Stimulated activated CD8-positive, alpha-beta memory T cell treated with anti-CD3 and anti-CD28 coated beads, Interleukin-4, amount 100 ng/mL, for 1 hour (primary cell): Measurements from ENCODE around the gene MTMR3.

ENCODE experiments used
- DNase-seq, 2 donors: peaks; one replicate each; pipeline ENCODE4 v3.0.0-alpha.2; 2020; ENCODE audit warnings: low read depth in 2 of 2, low spot score in 1 of 2

Gene MTMR3

DNA sequence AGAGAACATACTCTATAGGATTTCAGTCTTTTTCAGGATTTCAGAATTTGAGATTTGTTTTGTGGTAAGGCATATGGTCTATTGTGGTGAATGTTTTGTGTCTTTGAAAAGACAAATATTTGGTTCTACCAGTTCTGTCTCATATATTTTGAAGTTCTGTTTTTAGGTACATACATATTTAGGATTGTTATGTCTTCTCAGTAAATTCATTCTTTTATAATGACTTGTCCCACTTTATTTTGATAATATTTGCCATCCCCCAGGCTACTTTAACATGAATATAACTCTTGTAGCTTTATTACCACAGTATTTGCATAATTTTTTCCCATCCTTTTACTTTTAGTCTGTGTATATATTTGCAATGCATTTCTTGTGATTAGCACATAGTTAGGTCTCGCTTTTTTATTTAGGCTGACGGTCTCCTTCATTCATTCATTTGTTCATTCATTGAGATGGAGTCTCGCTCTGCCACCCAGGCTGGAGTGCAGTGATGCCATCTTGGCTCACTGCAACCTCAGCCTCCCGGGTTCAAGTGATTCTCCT is 32.1 kb downstream of the MTMR3 start:
- DNase-seq = no peak

DNA sequence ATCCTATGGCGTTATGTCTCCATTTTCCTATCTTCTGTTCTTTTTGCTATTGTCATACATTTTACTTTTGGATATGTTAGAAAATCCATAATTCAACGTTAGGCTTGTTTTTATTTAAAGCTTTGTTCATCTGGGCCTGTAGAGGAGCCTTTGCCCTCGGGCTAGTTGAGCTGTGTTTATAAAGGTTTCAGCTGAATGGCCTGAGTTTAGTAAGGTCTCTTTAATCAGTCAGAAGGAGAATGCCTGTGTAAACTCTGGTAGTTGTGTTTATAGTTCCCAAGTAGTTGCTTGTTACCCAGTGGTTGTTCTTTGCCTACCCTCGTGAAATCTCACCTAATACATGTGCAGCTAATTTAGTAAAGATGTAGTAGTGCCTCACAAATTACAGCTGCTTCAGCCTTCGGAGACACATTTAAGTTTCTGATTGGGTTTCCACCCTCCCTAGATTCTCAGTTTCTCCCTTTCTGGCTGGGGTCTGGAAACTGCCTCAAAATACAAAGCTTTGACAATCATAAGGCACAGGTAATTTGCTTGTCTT is 33.1 kb downstream of the MTMR3 start:
- no peak for DNase-seq

DNA sequence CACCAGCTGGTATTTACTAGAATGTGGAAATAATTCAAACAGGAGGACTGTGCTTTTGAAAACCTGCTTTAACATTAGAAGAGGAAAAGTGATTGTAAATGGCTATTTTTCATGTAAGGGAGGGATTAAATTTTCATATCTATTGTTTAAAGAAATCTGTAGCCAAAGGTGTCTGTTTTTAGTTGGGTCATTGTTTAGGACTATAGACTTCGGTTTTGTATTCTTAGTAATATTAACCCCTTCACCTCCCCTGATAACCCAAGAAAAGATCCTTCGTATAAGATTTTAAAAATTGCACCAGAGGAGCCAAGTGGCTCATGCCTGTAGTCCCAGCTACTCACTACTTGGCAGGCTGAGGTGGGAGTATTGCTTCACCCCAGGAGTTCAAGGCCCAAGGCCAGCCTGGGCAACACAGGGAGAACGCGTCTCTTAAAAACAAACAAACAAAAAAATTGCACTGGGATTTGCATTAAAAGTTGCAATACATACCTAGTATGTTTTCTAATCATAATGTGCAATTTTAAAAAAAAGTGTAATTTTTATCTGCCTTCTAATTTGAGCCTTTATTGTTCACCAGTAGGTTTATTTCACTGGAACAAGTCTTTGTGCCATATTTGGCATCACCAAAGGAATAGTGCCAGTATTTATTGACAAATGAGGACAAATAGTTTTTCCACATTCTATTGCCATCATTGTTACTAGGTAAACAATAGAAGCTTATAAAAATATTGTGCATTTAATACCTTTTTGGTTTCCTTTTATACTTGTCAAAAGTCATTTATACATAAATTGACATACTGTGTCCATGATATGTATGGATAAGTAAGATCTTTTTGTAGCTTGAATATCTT is 34.3 kb downstream of the MTMR3 start:
- DNase-seq = no peak

DNA sequence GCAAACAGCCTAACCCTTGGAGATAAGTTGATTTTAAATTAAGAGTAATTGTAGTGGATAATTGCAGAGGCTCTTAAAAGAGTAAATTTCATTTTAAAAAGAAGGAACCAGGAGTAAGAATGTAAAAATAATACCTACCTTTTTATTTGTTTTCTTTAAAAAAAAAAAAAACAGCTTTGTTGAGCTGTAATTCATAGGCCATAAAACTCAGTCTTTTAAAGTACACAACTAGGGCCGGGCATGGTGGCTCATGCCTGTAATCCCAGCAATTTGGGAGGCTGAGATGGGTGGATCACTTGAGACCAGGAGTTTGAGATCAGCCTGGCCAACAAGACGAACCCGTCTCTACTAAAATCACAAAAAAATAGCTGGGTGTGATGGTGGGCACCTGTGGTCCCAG is 42.4 kb downstream of the MTMR3 start:
- no peak for DNase-seq

DNA sequence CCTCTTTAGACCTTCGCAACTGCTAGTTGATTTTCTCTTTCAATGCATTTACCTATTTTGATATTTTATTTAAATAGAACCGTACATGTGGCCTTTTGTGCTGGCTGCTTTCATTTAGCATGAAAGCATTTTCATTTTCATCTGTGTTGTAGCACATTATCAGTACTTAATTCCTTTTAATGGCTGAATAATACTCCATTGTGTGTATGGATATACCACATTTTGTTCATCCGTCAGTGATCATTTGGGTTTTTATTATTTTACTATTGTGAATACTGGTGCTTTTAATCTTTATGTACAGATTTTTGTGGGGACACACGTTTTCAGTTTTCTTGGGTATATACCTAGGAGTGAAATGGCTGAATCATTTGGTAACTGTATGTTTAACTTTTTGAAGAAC is 43.1 kb downstream of the MTMR3 start:
- no peak for DNase-seq

DNA sequence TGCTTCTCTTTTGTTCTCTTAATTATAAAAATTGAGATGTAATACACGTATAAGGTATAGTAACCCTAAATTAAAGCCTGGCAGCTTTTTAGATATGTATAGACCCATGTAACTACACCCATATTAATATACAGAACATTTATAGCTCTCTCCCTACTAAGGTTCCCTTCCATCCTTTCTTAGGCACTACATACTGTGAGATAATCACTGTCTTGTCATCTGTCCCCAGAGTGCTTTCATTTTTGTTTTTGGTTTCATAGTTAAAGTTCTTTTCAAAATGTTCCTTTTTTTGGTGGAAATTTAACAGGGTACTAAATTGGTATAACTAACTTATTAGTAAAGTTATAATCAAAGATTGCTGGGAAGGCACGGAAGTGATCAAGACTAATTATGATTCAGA is 49.2 kb downstream of the MTMR3 start:
- no peak for DNase-seq

DNA sequence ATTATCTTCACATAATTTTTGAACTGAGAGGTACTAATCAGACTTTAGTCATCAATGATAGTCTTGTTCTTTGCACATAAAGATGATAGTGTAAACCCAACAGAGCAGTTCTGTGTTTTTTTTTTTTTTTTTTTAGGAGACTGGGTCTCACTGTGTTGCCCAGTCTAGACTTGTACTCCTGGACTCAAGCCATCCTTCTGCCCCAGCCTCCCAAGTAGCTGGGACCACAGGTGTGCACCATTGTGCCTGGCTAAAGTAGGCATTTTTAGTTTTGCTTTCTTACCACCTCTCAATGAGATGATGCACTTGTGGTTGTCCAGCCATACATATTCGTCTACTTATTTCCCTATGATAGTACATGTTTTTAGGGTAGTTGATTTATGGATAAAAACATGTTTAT is 50.6 kb downstream of the MTMR3 start:
- DNase-seq = no peak

DNA sequence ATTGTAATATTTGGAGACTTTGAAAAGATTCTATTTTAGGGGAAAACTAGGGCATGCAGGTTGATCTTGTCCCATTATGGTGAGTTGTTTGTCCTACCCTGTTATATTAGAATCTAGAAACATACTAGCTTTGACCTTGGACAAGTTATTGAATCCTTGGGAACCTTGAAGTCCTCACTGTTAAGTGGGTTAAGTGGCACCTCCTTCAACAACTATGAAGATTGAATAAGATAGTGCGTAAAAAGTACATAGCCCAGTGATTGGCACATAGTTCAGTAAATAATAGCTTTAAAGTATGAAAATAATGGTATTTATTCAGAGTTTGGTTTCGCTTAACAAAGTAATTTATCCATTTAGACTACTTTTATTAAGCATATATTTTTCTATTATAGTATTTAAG is 51.6 kb downstream of the MTMR3 start:
- DNase-seq = no peak

DNA sequence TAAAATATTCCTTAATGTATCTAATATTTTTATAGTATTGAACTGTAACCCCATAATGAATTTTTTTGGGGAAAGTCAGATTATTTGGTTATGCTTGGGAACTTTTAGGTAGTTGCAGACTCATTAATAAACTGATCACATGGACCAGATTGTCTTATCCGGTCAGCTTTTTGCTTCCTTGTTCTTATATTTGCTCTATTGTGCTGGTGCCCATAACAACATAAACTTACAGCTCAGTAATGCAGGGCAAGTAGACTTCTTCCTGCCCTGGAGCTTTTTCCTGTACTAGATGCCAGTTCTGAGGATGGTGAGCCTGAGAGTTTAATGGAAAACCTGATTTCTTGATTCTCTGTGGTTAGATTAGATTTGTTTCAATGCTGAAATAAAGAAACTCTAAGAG is 53.2 kb downstream of the MTMR3 start:
- no peak for DNase-seq

DNA sequence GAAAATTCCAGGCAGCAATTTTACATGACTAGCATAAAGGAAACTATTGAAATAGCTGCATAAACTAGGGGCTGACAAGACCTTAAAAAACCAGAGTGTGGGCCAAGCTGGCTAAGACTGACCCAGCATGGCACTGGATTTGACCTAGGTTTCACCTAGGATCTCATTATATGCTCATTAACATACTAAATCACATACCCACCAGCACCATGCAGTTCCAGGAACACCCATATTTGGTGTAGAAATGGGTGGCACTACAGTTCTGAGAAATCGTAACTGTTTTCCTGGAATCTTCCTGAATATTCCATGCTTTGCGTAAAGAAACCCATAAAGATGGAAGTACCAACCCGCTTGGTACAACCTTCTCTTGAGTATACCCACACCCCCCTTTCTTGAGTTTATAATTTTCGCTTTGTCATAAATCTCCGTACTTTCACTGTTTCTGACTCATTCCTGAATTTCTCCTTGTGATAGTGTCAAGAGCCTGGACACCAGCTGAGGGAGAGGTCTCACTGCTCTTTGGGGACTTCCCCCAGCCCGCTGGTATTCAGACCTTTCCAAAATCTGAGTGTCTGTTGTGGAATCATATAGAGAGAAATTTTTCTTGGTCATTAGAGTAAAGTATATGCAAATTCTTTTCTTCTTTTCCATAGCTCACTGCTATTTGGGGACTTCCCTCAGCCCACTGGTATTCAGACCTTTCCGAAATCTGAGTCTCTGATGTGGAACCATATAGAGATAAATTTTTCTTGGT is 55.1 kb downstream of the MTMR3 start:
- no peak for DNase-seq

DNA sequence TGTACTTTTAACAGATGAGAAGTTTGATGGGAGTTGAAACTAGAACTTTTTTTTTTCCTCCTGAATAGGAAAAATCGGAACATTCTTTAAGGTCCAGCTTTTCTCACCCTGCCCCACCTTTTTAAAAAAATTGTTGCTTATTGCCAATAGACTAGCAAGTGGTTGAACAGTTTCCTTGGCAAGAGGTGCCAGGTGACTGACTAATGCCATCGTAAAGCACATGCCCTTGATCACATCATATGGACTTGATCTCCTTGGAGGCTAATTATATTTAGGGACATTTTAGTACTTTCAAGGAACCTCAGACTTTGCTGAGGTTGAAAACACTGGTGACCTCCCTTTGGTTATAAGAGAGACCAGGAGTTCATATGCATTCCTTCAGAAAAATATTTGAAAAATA is 57.6 kb downstream of the MTMR3 start:
- DNase-seq = no peak

DNA sequence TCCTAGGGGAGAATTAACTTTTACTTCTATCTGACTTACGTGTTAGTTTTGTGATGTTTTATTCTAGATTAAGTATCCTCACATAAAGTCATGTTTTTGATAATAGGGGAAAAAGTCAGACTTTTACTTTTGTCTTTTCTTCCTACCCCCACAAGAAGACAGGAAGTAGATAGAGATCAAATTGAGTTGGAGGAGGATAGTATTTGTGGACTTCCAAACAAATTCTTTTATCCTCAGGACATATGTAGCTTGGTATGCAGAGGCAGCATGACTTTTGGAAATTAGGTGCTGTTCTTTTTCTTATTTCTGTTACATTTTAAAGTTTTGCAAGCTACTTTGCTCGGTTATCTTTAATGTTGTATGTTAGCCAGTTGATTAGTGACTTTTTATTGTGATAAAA is 61.4 kb downstream of the MTMR3 start:
- DNase-seq = no peak

DNA sequence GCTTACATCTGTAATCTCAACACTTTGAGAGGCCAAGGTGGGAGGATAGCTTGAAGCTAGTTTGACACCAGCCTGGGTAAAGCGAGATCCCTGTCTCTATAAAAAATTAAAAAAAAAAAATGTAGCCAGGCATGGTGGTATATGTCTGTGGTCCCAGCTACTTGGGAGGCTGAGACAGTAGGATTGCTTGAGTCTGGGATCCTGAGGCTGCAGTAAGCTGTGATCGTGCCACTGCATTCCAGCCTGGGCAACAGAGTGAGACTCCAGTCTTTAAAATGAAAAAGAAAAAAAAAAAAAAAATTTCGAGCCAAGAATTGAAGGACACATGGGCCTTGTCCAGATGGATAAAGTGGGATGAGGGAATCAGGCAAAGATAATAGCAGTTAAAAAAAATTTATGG is 62.5 kb downstream of the MTMR3 start:
- no peak for DNase-seq

DNA sequence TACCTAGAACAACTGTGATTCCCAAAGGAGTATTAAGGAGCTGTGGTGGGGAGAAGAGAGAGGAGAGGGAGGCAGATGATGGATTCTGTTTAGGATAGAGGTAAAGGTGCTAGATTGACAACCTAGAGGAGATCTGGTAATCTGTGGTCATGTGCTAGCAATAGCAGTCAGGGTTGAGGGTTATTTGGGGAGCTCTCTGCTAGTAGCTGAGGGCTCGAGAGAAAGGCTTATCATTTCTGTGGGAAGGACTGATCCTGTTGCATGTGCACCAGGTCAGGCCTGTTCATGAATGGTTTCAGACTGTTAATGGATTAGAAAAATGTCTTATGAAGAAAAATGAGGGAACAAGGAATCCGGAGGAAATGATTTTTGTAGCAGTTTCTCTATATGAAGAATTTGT is 63.2 kb downstream of the MTMR3 start:
- no peak for DNase-seq

DNA sequence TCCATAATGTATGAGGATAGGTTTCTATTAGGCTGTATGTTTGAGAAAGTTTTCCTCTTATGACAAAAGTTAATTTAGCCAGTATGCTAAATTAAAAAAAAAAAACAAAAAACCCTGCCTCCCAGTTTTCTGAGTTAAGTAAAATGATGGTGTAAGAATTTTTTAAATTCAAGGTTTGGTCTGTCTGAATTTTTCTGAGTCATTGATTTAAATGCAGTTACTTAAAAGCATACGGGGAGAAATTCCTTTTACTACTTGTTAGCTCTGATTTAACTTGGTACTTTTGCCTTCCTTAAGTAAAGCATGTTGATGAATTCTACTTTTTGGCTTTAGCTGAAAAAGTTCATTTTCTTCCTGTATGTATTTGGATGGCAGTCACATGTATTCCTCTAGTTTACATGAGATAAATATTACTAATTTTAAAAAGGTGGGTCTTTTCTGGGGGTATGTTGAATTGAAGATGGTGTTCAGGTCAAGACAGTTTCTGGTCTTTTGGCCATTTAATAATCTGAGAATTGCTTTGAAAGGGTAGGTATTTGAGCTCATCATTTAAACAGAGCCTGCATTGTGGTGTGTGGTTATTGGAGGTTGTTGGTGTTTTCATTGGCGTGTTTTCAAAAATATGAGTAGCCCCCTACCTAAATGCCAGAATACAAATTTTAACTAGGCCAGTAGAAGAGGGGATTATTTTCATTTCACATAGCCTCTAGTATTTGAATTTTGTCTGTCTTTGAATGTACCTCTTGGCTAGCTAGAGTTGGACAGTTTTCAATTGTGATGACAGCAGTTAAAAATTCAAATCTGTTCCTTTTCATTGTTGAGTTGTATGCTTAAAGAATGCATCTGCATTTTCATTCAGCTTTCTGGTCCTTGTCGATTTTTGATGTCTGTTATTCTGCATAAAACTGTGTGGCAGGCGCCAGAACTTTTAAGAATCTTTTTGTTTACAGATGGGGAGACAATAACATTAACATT is 64.7 kb downstream of the MTMR3 start:
- no peak for DNase-seq

DNA sequence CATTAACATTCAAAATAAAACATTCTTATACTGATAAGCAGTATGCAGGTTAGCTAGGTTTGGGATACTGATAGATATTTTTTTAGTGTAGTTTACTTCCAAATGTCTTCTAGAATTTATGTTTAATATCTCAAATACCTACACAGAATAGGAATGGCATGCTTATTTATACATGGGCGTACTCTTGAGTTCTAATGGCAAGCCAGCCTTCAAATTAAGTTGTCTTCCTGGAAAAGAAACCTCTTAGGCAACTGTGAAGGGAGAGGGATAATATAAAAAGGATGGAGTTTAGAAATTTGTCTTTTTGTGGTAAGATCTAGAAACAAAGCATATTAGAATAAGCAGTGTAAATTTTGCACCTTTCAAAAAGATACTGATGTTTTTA is 65.4 kb downstream of the MTMR3 start:
- no peak for DNase-seq

DNA sequence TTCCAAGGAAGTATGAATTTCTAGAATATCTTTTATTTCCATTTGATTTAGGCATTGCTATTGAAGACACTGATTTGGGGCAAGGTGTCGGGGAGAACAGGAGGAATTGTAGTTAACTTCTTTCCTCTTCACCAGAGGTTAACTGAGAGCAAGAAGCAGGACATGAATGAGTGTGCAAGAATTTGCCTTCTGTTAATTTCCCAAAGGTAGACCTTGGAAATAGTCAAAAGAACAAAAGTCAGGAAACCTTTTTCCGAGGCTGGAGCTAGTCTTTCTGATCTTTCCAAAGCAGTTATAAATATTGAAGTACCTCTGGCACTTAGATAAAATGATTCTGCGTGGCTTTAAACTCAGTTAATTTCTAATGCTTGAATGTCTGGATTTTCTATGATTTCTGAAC is 66.9 kb downstream of the MTMR3 start:
- no peak for DNase-seq

DNA sequence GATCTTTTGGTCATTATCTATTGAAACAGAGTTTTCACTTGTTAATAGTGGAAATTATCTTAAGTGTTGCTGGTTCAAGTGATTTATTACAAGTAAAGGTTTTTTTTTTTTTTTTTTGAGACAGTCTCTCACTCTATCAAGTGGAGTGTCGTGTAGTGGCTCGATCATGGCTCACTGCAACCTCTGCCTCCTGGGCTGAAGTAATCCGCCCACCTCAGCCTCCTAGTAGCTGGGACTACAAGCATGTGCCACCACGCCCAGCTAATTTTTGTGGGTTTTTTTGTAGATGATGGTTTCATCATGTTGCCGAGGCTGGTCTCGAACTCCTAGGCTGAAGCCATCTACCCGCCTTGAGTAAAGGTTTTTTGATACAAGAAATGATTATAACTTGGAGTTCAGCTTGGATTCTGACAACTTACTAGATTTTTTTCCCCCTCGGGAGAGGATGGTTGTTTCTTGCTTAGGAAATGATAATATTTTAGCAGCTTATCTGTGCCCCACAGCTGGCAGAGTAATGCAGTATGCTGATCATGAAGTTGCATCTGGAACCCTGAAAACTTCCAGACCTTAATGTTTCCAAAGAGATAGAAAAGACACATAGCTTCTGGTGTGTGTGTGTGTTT is 68.9 kb downstream of the MTMR3 start:
- no peak for DNase-seq

DNA sequence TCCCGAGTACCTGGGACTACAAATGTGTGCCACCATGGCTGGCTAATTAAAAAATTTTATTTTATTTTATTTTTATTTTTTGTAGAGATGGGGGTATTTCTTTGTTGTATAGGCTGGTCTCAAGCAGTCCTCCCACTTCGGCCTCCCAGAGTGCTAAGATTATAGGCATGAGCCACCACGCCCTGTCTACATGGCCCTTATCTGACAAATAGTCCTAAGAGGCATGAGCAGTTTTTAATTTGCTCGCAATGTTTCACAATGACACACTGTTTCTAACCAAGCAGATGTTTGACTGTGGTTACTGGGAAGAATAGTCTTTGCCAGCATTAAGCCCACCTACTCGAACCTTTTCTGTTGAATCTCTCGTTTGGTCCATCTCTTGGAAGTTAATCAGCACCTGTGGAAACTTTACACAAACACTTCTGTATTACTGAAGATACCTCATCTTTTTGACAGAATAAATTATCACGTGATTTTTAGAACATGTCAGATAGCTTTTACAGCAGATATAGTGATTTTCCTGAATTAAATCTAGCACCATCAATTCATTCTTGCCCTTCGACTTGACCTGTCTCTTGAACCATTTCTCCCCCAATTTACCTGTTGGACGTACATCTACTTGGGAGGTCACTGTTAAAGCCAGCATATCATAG is 71.4 kb downstream of the MTMR3 start:
- DNase-seq = no peak

DNA sequence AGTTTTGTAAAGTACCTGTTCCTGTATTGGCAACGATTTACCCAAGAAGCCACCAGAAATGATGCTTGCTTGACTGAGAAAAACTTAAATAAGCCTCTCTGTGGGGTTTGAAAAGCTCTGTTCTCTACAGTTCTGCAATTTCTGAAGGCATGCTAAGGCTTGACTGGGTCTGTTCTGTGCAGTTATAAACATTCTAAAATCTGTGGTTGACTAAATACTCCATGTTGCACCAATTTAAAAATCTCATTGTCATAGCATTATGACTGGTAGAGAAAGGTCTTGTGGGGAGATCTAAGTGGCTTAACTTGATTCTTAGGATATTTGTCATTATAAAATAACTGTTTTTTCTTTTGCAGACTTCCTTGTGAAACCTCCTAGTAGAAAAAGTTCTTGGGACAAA is 73.7 kb downstream of the MTMR3 start:
- no peak for DNase-seq
